Parathyroid adenoma (tissue), 2 donors: Measurements from ENCODE around the gene SLC13A3.

Source experiments
- H2AFZ ChIP-seq: fragments of 300-600 bp; sonication (generic); one replicate; pipeline ENCODE4 v1.7.0; 2017; ENCODE audit warnings: antibody characterized with exemption, mild to moderate bottlenecking
- H3K27ac ChIP-seq: fragments of 300-600 bp; sonication (generic); one replicate; pipeline ENCODE4 v1.7.0; 2017
- H3K27me3 ChIP-seq: fragments of 300-600 bp; sonication (generic); one replicate; pipeline ENCODE4 v1.7.0; 2017; ENCODE audit warnings: low read length; ENCODE audit not compliant: control insufficient read depth, insufficient read depth
- H3K36me3 ChIP-seq: fragments of 300-600 bp; sonication (generic); one replicate; pipeline ENCODE4 v1.7.0; 2017; ENCODE audit warnings: low read length; ENCODE audit not compliant: control insufficient read depth, insufficient read depth
- H3K4me1 ChIP-seq: fragments of 300-600 bp; sonication (generic); one replicate; pipeline ENCODE4 v1.7.0; 2017; ENCODE audit warnings: control low read depth
- H3K4me2 ChIP-seq: fragments of 300-600 bp; sonication (generic); one replicate; pipeline ENCODE4 v1.7.0; 2017; ENCODE audit warnings: low read length
- H3K4me3 ChIP-seq: fragments of 300-600 bp; sonication (generic); one replicate; pipeline ENCODE4 v1.7.0; 2017; ENCODE audit warnings: low read depth, low read length
- H3K79me2 ChIP-seq: fragments of 300-600 bp; sonication (generic); one replicate; pipeline ENCODE4 v1.7.0; 2017; ENCODE audit warnings: control low read depth
- H3K9ac ChIP-seq: fragments of 300-600 bp; sonication (generic); one replicate; pipeline ENCODE4 v1.7.0; 2017; ENCODE audit warnings: mild to moderate bottlenecking
- H3K9me3 ChIP-seq: fragments of 300-600 bp; sonication (generic); one replicate; pipeline ENCODE4 v1.7.0; 2017; ENCODE audit warnings: low read length; ENCODE audit not compliant: control insufficient read depth
- TF ChIP-seq, protein P1 (sequence below): fragments of 300-600 bp; sonication (generic); IDR thresholded peaks from one replicate; pipeline ENCODE4 v1.7.0; 2017; ENCODE audit warnings: antibody characterized with exemption, mild to moderate bottlenecking
- donor health status: primary hyperparathyroidism.

SLC13A3 gene

DNA sequence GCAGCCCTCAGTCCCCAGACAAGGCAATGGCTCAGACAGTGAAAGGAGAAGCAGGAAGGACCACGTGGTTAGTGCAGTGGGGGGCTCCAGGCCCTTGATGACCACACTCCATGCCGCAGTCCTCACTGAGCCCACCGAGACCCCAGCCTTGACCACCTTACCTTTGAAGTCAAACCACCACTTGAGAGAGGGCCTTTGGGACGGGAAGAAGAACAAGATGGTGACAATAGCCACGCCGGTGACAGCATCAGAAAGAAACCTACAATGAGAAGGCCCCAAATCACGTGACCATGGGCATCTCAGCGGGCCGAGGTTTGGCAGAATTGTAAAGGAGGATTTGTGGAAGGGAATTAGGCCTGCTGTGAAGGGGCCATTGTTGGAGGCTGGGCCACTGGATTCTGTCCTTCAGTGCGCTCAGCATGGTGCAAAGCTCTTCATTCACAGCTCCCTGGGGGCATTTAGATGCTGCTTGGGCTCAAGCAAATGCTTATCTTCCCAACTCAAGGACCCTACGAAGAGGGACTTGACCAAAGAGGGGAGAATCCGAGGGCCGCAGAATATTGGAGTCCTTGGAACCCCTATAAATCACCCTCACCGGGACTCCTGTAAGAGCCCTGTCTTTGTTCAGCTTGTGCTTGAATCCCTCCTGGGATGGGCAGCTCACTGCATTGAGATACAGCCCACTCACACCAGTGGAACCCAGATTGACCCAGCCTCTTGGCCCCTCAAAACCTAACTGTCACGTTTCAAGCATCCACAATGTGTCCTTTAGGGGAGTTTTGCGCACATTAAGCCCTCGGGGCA lies 67.6 kb downstream of the SLC13A3 start:
- TF ChIP-seq, protein P1, sequence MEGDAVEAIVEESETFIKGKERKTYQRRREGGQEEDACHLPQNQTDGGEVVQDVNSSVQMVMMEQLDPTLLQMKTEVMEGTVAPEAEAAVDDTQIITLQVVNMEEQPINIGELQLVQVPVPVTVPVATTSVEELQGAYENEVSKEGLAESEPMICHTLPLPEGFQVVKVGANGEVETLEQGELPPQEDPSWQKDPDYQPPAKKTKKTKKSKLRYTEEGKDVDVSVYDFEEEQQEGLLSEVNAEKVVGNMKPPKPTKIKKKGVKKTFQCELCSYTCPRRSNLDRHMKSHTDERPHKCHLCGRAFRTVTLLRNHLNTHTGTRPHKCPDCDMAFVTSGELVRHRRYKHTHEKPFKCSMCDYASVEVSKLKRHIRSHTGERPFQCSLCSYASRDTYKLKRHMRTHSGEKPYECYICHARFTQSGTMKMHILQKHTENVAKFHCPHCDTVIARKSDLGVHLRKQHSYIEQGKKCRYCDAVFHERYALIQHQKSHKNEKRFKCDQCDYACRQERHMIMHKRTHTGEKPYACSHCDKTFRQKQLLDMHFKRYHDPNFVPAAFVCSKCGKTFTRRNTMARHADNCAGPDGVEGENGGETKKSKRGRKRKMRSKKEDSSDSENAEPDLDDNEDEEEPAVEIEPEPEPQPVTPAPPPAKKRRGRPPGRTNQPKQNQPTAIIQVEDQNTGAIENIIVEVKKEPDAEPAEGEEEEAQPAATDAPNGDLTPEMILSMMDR: no peak

DNA sequence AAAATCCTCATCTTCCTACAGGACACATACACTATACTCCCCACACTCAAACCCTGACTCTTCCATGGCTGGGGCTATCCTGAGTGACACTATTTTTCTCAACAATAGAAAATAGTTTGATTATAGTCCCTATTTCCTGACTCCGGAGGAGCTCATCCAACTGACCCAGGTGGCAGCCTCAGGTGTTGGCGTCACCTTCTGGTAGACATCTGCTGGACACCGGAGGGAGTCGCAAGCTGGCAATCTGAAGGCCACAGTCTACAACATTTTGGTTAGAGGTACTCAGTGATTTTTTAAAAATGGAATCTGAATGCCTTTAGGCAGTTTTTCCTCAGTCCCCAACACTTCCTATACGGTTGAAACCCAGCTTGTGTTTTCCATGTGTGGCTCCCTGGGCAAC lies 68.6 kb downstream of the SLC13A3 start:
- H3K9ac ChIP-seq: no peak overlapping the region
- H3K9me3 ChIP-seq: no peaks in the 10 kb centered on the region
- H3K4me1 ChIP-seq: no peaks in the 10 kb centered on the region
- H3K27me3 ChIP-seq: no peaks in the 10 kb centered on the region
- no peak overlapping the region for H3K27ac ChIP-seq
- no peaks in the 10 kb centered on the region for H3K79me2 ChIP-seq
- no peak overlapping the region for H2AFZ ChIP-seq
- no peaks in the 10 kb centered on the region for H3K36me3 ChIP-seq
- no peak overlapping the region for H3K4me2 ChIP-seq
- TF ChIP-seq, protein P1: no peak
- no peak overlapping the region for H3K4me3 ChIP-seq

More for the DNA sequence above, 67.6 kb downstream of the SLC13A3 start:
- no peak overlapping the region for H3K9ac ChIP-seq
- H3K27me3 ChIP-seq: no peaks in the 10 kb centered on the region
- H3K79me2 ChIP-seq: no peaks in the 10 kb centered on the region
- H2AFZ ChIP-seq: no peak overlapping the region
- H3K4me3 ChIP-seq: no peak overlapping the region
- no peak overlapping the region for H3K4me2 ChIP-seq
- no peaks in the 10 kb centered on the region for H3K36me3 ChIP-seq
- no peaks in the 10 kb centered on the region for H3K9me3 ChIP-seq
- H3K27ac ChIP-seq: no peak overlapping the region
- H3K4me1 ChIP-seq: no peaks in the 10 kb centered on the region

DNA sequence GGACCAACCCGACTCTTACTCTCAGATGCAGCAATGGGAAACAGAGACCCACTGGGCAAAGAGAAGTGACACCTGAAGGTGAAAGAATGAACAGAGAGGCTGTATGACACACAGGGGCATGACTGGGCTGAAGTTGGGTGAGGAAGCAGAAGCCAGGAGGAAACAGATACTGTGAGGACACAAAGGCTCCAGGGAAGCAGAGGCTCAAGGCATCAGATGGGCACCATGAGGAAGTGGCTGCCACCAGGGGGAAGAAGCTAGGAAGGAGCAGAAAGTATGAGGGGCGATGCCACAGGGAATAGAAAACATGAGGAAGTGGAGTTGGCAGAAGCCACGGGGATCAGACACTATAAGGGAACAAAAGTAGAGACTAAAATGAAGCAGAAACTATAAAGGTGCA lies 69.9 kb downstream of the SLC13A3 start:
- H3K36me3 ChIP-seq: no peaks in the 10 kb centered on the region
- H3K4me1 ChIP-seq: no peaks in the 10 kb centered on the region
- H3K79me2 ChIP-seq: no peaks in the 10 kb centered on the region
- no peak overlapping the region for H2AFZ ChIP-seq
- no peak overlapping the region for H3K4me2 ChIP-seq
- H3K9me3 ChIP-seq: no peaks in the 10 kb centered on the region
- no peak overlapping the region for H3K4me3 ChIP-seq
- TF ChIP-seq, protein P1: no peak
- H3K9ac ChIP-seq: no peak overlapping the region
- no peak overlapping the region for H3K27ac ChIP-seq
- no peaks in the 10 kb centered on the region for H3K27me3 ChIP-seq

DNA sequence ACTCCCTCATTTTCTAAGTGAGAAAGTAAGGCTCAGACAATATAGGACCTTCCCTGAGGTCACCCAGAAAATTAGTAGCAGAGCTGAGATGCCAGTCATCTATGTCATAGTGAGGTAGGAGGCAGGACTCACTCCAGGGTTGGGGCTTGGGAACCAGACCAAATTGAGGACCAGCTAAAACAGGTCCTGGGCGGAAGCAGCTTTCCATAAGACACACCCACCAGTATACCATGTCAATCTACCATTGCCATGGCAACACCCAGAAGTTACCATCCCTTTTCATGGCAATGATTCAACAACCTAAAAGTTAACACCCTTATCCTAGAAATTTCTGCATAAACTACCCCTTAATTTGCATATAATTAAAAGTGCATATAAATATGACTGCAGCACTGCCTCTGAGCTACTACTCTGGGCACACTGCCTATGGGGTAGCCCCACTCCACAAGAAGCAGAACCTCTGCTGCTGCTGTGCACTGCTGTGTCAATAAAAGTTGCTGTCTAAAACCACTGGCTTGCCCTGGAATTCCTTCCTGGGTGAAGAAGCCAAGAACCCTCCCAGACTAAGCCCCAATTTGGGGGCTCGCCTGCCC lies 70.5 kb downstream of the SLC13A3 start:
- Histone ChIP-seq H3K4me2 (no peak overlapping the region), H3K9ac (no peak overlapping the region), H3K9me3 (no peaks in the 10 kb centered on the region), H3K4me1 (no peaks in the 10 kb centered on the region), H2AFZ (no peak overlapping the region), H3K36me3 (no peaks in the 10 kb centered on the region), H3K27me3 (no peaks in the 10 kb centered on the region), H3K27ac (no peak overlapping the region), H3K4me3 (no peak overlapping the region), H3K79me2 (no peaks in the 10 kb centered on the region)
- TF ChIP-seq, protein P1: no peak

DNA sequence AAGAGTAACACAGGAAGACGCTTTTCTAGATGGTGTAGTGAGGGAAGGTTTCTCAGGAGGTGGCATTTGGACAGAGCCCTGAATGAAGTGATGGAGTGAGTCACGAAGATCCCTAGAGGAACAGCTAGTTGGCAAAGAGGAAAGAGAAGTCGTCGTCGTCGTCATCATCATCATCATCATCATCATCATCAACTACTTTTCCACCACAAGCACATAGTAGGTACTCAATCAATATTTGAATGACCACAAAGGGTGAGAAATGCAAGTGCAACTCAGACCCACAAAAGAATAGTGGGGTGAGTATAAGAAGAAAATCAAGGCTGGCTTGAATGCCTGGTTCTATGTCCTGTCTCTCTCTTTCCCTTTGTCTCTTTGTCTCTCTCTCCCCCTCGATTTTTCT lies 72.5 kb downstream of the SLC13A3 start:
- Histone ChIP-seq H3K9ac (no peak overlapping the region), H3K4me2 (no peak overlapping the region), H3K79me2 (no peaks in the 10 kb centered on the region), H3K36me3 (no peaks in the 10 kb centered on the region), H3K27me3 (no peaks in the 10 kb centered on the region), H3K4me3 (no peak overlapping the region), H3K4me1 (no peaks in the 10 kb centered on the region), H3K9me3 (no peaks in the 10 kb centered on the region), H3K27ac (no peak overlapping the region), H2AFZ (no peak overlapping the region)
- TF ChIP-seq, protein P1: no peak
